GM18519 (cell line): Measurements from ENCODE around the gene PARP9.

Experiments
- ATAC-seq: cut with Tn5 transposase; IDR thresholded peaks from one replicate; pipeline ENCODE4 v1.9.1; 2021; ENCODE audit warnings: mild to moderate bottlenecking, moderate library complexity; ENCODE audit not compliant: unreplicated experiment, low FRiP score

The PARP9 gene

DNA sequence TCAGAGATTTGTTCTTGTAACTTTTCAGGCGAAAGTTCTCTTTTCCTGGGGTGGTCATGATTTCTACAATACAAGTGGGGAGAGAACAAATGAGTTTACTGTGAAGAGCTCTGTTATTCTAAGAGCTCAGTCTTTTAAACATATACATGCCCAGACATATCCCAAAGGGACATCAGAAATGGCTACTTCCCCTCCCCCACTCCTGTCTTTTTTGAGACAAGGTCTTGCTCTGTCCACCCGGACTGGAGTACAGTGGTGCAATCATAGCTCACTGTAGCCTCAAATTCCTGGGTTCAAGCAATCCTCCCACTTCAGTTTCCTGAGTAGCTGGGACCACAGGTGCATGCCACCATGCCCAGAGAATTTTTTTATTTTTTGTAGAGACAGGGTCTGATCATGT, 67.6 kb downstream of the PARP9 start:
- no peak for ATAC-seq

- ATAC-seq: no peak
These were observed 70.8 kb downstream of the PARP9 start for GRCh38 chr3:122493296-122493695.

GRCh38 chr3:122488262-122488973, 75.7 kb downstream of the PARP9 start:
- no peak for ATAC-seq

DNA sequence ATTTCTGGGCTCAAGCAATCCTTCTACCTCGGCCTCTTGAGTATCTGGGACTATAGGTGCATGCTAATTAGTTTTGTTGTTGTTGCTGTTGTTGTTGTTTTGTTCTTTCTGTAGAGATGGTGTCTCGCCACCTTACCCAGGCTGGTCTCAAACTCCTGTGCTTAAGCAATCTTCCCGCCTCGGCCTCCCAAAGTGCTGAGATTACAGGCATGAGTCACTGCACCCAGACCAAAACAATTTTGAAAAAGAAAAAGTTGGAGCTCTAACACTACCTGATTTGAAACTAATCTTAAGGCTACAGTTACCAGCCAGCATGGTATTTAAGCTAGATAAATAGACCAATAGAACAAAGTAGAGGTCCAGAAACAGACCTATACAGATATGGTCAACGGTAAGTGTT, 79.1 kb downstream of the PARP9 start:
- ATAC-seq: no peak

DNA sequence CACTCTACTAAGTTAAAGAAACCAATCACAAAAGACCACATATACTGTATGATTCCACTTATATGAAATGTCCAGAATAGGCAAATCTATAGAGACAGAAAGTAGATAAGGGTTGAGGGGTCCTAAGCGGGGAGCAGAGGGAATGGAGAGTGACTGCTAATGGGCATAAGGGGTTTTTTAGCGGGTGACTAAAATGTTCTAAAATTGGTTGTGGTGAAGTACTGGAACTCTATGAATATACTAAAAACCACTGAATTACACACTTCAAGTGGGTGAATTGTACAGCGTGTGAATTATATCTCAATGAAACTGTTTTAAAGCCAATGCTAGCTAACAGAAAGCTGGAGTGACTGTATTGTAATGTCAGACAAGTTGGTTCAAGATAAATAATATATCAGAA, 82.7 kb downstream of the PARP9 start:
- no peak for ATAC-seq
